HG03520 (cell line): ENCODE data around the gene FBRSL1.
"Not testable (repeated sequence)": the region's sequence is repeated elsewhere in the genome, so short reads cannot be mapped to it uniquely, and the experiment has no call there.

ENCODE experiments used
- ATAC-seq: cut with Tn5 transposase; IDR thresholded peaks from one replicate; pipeline ENCODE4 v1.9.1; 2021; ENCODE audit warnings: mild to moderate bottlenecking, moderate library complexity; ENCODE audit not compliant: unreplicated experiment

The FBRSL1 gene

DNA sequence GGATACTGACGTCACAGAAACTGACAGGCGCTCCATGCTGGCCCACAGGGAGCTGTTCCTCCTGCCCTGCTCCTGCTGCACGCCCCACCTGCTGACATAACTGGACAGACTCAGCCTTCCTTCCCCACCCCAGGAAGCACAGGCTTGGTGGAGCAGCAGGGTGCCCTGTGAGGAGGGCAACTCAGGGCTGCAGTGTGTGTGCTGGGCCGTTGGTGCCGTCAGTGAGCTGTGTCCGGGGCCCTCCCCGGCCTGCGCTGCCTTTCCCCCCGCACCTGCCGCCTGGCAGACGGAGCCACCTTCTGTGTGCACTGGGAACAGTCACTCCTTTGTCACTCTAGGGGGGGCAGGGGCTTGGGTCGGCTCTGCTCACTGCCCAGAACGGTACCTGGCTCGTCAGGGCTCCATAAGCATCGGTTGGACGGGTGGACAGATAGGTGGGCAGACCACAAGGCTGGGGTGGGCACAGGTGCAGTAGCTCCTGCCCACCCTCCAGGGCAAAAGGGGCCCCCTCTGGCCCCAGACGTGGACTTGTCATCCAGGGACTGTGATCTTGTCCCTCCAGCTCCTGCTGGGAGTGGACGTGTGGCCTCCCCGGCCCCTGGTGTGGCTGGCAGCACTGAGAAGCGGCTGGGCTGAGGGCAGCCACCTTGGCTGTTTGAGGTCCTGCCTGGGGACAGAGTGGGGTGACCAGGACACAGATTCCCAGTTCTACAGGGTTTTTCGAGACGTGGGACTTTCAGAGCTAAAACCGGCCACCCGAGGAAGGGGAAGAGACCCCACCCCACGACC, 32.8 kb downstream of the FBRSL1 start:
- ATAC-seq: no peak

DNA sequence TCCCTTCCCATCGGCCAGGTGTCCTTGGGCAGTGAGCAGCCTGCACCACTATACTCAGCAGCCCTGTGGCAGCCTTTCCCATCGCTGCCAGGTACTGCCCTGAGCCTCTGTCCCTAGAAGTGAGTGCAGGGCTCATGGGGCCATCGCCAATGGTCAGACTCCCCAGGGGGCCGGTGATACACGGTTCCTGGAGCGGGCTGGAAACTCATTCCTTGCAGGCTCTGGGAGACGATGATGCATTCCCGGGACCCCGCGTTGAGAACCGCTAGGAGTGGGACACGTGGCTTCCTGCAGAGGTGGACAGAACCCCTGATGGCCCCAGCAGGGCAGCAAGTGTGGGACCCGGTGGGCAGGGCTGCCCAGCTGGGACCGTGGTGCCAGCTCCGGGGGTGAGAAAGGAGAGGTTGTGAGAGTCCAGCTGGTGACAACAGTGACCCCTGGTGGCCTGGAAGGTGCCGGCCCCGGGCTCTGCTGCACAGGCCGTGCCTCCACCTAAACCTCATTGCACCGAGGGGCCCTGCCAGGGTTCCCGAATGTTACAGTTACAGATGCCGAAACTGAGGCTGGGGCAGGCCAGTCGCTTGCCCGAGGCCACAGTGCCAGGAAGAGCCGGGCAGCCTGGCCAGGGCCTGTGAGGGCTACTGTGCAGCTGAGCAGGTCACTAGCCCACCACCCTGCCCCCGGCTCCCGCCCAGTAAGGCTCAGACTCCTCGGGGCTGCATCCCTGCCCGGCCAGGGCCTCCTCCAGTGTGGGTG, 33.8 kb downstream of the FBRSL1 start:
- ATAC-seq: no peak

DNA sequence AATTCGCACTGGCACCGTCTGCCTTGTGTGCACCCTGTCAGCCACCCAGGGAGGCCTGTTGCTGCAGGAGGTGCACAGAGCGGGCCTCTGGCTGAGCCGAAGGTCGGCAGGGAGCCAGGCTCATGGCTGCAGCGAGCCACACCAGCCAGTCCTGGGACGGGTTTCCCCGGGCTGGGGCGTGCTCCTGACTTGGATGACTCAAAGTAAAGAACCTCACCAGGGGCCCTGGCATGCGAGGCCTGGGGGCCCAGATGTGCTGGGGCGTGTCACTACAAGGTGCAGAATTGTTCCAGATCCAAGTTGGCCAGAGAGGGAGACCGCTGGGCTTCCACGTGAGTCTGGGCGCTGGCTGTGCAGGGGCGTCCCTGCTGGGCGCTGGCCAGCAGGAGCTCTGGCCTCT, 34.5 kb downstream of the FBRSL1 start:
- no peak for ATAC-seq

DNA sequence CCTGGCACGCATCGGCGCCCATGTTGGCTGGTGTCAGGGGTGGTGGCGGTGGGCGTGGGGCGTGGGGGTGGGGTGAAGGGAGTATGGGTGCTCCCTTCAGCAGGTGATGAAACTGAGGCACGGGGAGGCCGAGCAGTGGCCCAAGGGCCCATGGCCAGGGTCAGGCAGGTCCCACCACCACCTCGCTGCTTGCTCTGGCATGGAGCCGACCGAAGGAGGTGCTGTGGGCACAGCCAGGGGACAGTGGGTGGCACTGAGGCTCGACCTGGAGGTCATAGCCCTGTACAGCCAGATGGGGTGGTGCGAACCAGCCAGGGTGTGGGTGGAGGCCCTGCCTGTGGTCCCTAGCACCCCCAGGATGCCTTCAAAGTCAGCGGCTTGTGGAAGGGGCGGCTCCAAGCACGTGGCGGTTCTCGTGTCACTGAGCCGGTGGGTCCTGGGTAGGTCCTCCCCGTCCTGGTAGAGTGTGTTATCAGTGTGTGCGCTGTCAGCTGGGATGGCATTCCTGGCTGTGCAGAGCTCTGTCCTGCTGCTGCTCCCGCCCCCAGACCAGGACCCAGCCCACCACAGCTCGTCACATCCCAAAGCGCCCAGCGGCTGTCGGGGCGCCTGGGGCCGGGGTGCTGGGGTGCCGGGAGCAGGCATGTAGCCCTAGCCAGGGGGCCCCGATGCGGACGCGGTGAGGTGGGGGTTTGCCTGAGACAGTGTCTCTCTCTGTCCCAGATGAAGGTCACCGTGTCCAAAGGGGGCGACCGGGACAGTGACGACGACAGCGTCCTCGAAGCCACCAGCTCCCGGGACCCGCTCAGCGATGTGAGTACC, 35.3 kb downstream of the FBRSL1 start:
- no peak for ATAC-seq

DNA sequence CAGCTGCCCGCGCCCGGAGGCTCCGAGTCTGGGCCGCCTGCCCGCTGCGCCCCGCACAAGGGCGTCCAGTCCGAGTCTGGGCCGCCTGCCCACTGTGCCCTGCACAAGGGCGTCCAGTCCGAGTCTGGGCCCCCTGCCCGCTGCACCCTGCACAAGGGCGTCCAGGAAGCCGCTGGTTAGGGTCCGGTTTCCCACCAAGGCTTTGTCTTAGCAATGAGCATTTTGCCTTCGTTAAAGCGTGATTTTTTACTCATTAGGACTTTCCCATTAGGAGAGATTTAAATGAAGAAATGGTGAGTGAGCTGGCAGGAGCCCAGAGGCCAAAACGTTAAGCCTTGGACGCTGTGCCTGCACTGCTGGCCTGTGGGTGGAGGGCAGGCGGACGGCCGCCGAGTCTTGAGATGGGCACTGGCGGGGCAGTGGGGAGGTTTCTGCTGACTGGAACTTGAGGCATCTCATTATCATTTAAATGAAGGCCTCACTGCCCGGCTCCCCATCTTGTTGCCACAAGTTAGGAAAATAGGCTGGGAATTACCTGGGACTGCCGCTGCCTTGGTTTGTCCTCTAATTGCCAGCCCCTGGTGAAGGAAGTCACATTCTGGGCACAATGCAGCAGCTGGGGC, 36.0 kb downstream of the FBRSL1 start:
- ATAC-seq: no peak

DNA sequence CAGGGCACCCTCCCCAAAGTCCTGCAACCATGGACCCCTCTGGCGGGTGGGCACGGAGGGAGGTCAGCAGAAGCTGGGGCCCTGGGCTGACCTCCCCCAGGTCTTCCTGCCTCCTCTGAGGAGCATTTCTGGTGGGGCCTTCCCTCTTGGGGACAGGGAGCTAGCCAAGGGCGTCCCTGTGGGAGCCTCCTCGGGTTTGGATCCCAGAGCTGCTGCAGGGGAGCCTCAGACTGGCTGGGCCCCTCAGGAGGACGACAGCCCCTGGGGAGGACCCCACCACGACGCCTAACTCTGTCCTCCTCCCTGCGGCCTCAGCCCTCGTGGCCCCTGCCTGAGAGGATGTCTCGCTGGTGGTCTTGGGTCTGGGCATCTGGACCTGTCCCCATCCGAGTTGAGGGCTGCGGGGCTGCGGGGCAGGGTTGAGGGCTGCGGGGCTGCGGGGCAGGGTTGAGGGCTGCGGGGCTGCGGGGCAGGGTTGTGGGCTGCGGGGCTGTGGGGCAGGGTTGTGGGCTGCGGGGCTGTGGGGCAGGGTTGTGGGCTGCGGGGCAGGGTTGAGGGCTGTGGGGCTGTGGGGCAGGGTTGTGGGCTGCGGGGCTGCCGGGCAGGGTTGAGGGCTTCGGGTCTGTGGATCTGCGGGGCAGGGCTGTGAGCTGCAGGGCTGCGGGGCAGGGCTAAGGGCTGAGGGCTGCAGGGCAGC, 37.4 kb downstream of the FBRSL1 start:
- ATAC-seq: no peak

DNA sequence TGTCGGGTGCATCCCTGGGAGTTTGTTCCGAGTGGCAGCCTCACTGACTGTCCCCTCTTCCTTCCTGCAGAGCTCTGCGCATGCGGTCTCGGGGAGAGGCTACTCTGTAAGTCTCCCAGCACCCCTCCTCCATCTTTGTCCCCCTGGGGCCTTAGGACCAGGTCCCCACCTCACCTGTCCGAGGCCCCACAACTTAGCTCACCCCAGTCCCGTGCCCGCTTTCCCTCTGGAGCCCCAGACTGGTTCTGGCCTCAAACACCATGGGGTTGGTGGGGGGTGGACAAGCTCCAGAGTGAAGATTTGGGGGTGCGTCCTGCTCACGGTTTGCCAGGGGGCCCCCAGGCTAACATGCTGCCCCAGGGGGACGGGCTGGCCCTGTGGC, 37.9 kb downstream of the FBRSL1 start:
- ATAC-seq: no peak

DNA sequence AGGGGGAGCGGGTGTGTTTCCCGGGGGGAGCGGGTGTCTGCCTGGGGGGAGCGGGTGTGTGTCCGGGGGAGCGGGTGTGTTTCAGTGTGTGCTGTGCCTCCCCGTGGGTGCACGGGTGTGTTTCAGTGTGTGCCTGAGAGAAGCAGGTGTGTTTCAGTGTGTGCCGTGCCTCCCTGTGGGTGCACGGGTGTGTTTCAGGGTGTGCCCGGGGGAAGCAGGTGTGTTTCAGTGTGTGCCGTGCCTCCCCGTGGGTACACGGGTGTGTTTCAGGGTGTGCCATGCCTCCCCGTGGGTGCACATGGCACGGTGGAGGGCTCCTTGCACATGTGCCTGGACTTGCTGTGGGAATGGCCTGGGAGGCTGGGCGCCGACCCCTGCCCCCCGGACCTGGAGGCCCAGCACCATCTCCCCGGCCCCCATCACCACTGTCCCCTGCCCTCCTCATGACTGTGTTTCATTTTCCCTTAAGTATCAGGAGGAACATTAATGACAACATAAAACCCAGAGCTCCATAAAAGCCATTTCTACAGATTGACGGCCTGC, 38.7 kb downstream of the FBRSL1 start:
- ATAC-seq: no peak

DNA sequence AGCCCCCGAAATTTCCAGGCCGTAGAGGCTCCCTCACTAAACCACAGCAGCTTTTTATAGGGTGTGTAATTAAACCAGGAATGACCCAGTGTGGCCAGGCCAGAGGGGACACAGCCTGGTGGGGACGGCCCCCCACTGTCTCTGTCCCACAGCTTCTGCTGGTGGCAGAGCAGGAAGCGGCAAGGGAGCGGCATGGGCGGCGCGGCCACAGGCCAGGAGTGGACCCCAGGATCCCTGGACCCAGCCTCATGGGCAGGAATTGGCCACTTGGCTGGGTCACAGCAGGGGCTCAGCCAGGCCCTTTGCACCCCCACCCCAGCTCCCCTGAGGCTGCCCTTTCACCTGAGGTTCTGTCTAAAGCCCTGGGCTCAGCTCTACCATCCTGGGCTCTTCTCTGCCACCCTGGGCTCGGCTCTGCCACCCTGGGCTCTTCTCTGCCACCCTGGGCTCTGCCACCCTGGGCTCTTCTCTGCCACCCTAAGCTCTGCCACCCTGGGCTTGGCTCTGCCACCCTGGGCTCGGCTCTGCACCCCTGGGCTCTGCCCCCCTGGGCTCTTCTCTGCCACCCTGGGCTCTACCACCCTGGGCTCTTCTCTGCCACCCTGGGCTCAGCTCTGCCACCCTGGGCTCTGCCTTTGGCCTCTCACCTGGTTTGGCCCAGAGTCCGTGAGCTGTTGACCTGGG, 39.3 kb downstream of the FBRSL1 start:
- no peak for ATAC-seq

DNA sequence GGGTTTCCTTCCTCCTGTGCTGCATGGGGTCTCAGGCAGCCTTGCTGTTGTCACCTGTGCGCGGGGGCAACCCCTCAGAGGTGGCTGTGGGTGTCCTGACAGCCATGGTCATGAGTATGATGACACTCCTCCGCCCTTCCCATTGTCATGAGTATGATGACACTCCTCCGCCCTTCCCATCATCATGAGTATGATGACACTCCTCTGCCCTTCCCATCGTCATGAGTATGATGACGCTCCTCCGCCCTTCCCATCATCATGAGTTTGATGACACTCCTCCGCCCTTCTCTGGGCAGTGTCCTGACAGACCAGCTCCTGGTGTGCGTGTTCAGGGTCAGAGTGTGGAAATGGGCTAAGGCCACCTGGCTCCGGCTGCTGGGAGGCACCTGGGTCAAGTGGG, 40.0 kb downstream of the FBRSL1 start:
- no peak for ATAC-seq

DNA sequence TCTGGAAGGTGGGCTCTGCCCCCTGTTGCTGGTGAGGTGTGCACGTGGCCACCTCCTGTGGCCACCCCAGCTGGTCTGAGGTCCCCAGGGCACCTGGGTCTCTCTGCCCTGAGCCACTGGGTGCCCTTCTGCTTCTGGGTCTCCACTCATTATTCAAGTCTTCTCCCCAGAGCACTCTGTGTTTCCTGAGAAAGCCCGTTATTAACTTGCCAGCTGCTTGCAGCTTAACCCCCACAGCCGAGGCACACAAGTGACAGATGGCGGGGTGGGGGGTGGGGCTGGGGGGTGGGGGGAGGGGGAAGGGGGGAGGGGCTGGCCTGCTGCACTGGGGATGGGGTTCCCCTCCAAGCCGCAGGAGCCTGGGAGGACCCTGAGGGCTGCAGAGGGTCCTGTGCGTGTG, 40.5 kb downstream of the FBRSL1 start:
- ATAC-seq: no peak

DNA sequence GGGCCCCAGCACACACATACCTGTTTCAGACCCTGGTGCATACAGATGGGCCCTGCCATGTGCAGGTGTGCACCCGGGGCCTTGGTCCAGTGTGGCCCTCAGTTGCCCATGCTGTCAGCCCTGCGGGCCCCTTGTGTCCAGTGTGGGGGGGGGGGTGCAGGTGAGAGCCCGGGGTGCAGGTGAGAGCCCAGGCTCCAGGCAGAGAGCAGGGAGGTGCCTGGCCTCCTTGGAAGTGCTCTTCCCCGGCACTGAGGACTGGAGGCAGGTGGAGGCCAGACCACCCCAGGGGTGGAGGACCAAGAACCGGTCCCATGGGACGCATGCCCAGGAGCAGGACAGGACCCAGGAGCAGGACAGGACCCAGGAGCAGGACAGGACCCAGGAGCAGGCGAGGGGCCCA, 40.9 kb downstream of the FBRSL1 start:
- ATAC-seq: no peak

DNA sequence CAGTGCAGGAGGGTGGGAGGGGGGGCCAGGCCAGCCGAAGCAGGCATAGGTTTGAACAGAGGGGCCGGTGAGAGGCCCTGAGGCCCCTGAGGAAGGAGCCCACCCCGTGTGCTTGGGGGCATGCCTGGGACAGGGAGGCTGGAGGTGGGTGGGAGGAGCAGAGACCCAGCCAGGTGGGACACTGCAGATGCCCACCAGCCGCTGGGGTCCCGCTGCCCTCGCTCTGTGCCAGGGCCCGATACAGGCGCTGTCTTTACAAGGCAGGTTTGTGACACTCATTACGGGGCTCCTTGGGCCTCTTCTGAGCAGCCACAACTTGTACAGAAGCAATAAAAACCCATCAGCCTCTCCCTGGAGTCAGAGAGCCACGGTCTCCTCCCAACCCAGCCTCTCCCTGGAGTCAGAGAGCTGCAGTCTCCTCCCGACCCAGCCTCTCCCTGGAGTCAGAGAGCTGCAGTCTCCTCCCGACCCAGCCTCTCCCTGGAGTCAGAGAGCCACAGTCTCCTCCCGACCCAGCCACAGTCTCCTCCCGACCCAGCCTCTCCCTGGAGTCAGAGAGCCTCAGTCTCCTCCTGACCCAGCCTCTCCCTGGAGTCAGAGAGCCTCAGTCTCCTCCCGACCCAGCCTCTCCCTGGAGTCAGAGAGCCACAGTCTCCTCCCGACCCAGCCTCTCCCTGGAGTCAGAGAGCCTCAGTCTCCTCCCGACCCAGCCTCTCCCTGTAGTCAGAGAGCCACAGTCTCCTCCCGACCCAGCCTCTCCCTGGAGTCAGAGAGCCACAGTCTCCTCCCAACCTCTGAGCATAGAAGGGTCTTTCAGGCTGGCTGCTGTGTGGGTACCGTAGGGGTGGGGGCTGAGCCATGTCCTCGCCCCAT, 43.0 kb downstream of the FBRSL1 start:
- ATAC-seq: not testable (repeated sequence)

DNA sequence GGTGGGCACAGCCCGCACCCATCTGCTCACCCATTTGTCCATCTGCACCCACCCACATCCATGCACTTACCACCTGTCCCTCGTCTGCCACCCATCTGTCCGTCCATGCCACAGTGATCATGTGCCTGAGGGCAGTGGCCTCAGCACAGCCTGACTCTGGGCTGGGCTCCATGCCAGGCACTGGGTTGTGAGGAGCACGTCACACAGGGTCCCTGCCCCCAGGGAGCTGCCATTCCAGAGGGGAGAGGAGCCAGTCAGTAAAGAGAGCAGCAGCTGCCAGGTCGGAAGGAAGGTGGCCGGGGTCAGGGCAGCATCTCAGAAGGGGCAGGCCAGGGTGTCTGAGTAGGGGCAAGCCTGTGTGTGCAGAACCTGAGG, 43.6 kb downstream of the FBRSL1 start:
- no peak for ATAC-seq

DNA sequence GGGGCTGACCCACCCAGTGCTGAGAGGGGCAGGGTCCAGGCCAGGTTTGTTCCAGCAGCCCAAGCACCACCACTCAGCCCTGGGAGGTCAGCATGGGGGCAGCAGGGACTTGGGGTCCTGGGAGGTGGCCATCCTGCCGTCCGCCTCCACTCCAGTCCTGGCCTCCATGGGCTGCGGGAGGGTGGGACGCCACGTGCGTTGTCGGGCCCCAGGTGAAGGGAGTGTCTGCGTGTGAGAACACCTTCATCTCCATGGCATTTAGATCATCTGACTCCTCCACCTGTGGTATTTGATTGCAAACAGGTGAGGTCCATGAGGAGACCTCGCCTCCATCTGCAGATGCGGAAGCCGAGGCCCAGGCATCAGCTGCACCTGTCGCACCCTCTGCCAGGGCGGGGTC, 44.1 kb downstream of the FBRSL1 start:
- no peak for ATAC-seq

DNA sequence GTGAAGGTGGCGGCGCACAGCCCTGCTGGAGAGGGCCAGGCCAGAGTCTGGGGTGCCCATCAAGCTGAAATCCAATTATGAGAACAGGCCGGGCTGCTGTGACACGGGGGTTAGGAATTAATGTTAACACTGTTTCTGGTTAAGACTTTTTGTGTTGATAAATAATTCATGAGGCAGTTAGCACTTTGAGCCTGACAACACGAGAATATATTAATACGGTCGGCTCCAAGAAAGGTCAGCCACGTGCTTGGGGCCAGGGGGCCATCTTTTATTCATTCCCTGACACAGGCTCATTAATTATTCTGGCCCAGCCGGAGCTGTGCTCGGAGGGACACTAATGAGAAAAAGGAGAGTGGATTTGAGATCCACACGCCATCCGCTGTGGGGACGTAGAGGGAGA, 45.1 kb downstream of the FBRSL1 start:
- ATAC-seq: no peak

DNA sequence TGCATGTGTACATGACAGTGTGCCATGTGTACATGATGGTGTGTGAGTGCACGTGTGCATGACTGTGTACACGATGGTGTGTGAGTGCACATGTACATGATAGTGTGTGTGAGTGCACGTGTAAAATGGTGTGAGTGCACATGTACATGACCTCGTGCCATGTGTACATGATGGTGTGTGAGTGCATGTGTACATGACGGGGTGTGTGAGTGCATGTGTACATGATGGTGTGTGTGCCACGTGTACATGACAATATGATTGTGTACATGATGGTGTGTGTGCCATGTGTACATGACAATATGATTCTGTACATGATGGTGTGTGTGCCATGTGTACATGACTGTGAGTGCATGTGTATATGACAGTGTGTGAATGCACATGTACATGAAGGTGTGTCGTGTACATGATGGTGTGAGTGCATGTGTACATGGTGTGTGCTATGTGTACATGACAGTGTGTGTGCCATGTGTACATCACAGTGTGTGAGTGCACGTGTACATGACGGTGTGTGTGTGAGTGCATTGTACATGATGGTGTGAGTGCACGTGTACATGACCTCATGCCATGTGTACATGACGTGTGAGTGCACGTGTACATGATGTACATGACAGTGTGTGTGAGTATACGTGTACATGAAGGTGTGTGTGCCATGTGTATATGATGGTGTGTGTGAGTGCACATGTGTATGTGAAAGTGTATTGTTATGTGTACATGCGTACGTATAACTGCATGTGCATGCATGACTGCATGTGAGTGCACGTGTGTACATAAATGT, 46.3 kb downstream of the FBRSL1 start:
- no peak for ATAC-seq

DNA sequence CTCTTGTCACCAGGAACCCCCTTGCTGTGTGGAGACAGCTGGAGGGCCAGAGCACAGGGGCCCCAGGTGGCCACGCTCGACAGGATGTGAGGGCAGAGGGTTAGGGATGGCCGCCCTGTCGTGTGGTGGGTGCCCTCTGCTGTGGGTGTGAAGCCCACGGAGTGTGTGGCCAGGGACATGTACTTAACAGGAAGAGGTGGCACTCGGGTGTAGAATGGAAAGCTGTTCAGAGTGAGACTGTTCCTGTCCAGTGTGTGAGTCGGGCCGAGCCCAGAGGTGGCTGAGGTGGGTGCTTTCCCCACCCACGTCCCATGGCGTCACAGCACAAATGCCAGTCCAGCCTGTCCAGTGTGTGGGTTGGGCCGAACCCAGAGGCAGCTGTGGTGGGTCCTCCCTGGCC, 47.1 kb downstream of the FBRSL1 start:
- no peak for ATAC-seq
